ENCODE data around the gene GPC6.

GRCh38 chr13:93729383-93729782 is 502.8 kb downstream of the GPC6 start:
- TF ChIP-seq FOXA1 (IDR thresholded peaks at IDR 0.05) (no peak), ZBTB33 (IDR thresholded peaks at IDR 0.05) (no peak), YY1 (IDR thresholded peaks at IDR 0.05) (no peak), CTCF (IDR thresholded peaks at IDR 0.05; ENCODE audit: low read depth, low read length, missing input control) (no peak), JUND (IDR thresholded peaks at IDR 0.05) (no peak), MAX (IDR thresholded peaks at IDR 0.05) (no peak), REST (IDR thresholded peaks at IDR 0.05) (no peak), EGR1 (IDR thresholded peaks at IDR 0.05; ENCODE audit: low read depth in 2 of 2) (no peak), TAF1 (conservative IDR thresholded peaks at IDR 0.05) (no peak), SP1 (IDR thresholded peaks at IDR 0.05) (no peak), ATF3 (IDR thresholded peaks at IDR 0.05) (no peak), RXRA (IDR thresholded peaks at IDR 0.05) (no peak), RAD21 (IDR thresholded peaks at IDR 0.05) (no peak), HNF4G (IDR thresholded peaks at IDR 0.05) (no peak)

Data from liver (tissue), 3 donors.